IMR-90 (cell line): Measurements from ENCODE around the gene TMEM184C. TPM values are rescaled to one million over a fixed set of nuclear protein-coding genes. Genes with fewer than 3 reads are reported as not detected.
A peak's percentile ranks its signal among the peaks of the same experiment; 100 is the strongest.

Source experiments
- ATAC-seq: fragments of 200-7000 bp; cut with Tn5 transposase; 2 replicates; pipeline ENCODE4 v1.9.1; 2020; ENCODE audit warnings: low read depth, mild to moderate bottlenecking, moderate library complexity
- BruUV-seq: library from RNA; stranded (reverse); fragments of 400-500 nt; replicated peaks from 2 replicates; lab custom pipeline; 2021; lab: Mats Ljungman, UMichigan
- CTCF ChIA-PET: fragments of 300-600 bp; formaldehyde crosslinking; extraction: SDS; loops from one replicate; lab custom pipeline; 2021; ENCODE audit warnings: antibody characterized with exemption; lab: Yijun Ruan, JAX
- POLR2A ChIA-PET: fragments of 300-600 bp; sonication (Branson Sonifier 250); formaldehyde crosslinking; loops from one replicate; lab custom pipeline; 2022; ENCODE audit warnings: antibody characterized with exemption; ENCODE audit not compliant: unreplicated experiment; lab: Charles Lee
- DNase-seq: peaks from one replicate; pipeline ENCODE4 v3.0.0; 2013
- H2AFZ ChIP-seq: replicated peaks from 2 replicates; pipeline ENCODE3; 2013; ENCODE audit warnings: low read length, mild to moderate bottlenecking; ENCODE audit not compliant: poor library complexity
- H2AK5ac ChIP-seq: 2 replicates; pipeline ENCODE4 v1.6.1; 2013; ENCODE audit warnings: low read depth, low read length, inconsistent platforms
- H2AK9ac ChIP-seq: replicated peaks from 2 replicates; pipeline ENCODE3; 2013; ENCODE audit warnings: mild to moderate bottlenecking, low read depth, low read length, moderate library complexity; ENCODE audit not compliant: poor library complexity
- H2BK120ac ChIP-seq: 2 replicates; pipeline ENCODE4 v1.6.1; 2013; ENCODE audit warnings: low read depth, low read length, inconsistent platforms
- H2BK15ac ChIP-seq: 3 replicates; pipeline ENCODE4 v1.6.1; 2013; ENCODE audit warnings: low read depth, low read length, inconsistent platforms
- H2BK20ac ChIP-seq: 2 replicates; pipeline ENCODE4 v1.6.1; 2013; ENCODE audit warnings: low read depth, mild to moderate bottlenecking, inconsistent platforms, low read length, moderate library complexity
- H2BK5ac ChIP-seq: 2 replicates; pipeline ENCODE4 v1.6.1; 2013; ENCODE audit warnings: mild to moderate bottlenecking, low read depth, low read length, inconsistent platforms; ENCODE audit not compliant: poor library complexity, severe bottlenecking
- H3K14ac ChIP-seq: replicated peaks from 2 replicates; pipeline ENCODE4 v1.6.1; 2013; ENCODE audit warnings: low read depth, low read length, inconsistent platforms
- H3K18ac ChIP-seq: 2 replicates; pipeline ENCODE4 v1.6.1; 2013; ENCODE audit warnings: low read depth, low read length, control low read depth
- H3K23ac ChIP-seq: 2 replicates; pipeline ENCODE4 v1.6.1; 2013; ENCODE audit warnings: low read depth, low read length, inconsistent platforms
- H3K27ac ChIP-seq: 2 replicates; pipeline ENCODE4 v1.5.1; 2013; ENCODE audit warnings: mild to moderate bottlenecking, control low read depth, low read length; ENCODE audit not compliant: insufficient read depth
- H3K27me3 ChIP-seq: 2 replicates; pipeline ENCODE4 v1.6.1; 2013; ENCODE audit warnings: low read length; ENCODE audit not compliant: control insufficient read depth, insufficient read depth
- H3K36me3 ChIP-seq: 2 replicates; pipeline ENCODE4 v1.6.1; 2013; ENCODE audit warnings: low read length, mixed read lengths; ENCODE audit not compliant: control insufficient read depth, insufficient read depth
- H3K4ac ChIP-seq: 2 replicates; pipeline ENCODE4 v1.6.1; 2013; ENCODE audit warnings: low read depth, low read length, inconsistent platforms
- H3K4me1 ChIP-seq: 2 replicates; pipeline ENCODE4 v1.6.1; 2013; ENCODE audit warnings: low read length, mixed read lengths; ENCODE audit not compliant: control insufficient read depth, insufficient read depth
- H3K4me2 ChIP-seq: 2 replicates; pipeline ENCODE4 v1.6.1; 2013; ENCODE audit warnings: low read depth, mild to moderate bottlenecking, control low read depth, low read length, moderate library complexity
- H3K4me3 ChIP-seq: 2 replicates; pipeline ENCODE4 v1.5.1; 2013; ENCODE audit warnings: low read depth, mild to moderate bottlenecking, control low read depth, low read length, moderate library complexity; ENCODE audit not compliant: insufficient read depth
- H3K56ac ChIP-seq: 2 replicates; pipeline ENCODE4 v1.6.1; 2013; ENCODE audit warnings: low read length, inconsistent platforms; ENCODE audit not compliant: insufficient read depth; ENCODE audit errors: extremely low read depth
- H3K79me1 ChIP-seq, 2 experiments: 2 replicates each; pipeline ENCODE4 v1.6.1; 2013; ENCODE audit warnings: low read length in 2 of 2, inconsistent platforms in 1 of 2, low read depth in 1 of 2
- H3K9ac ChIP-seq: 2 replicates; pipeline ENCODE4 v1.6.1; 2013; ENCODE audit warnings: low read depth, low read length, control low read depth
- H3K9me1 ChIP-seq: 2 replicates; pipeline ENCODE4 v1.6.1; 2013; ENCODE audit warnings: low read length, inconsistent platforms; ENCODE audit not compliant: insufficient read depth
- H3K9me3 ChIP-seq: 2 replicates; pipeline ENCODE4 v1.6.1; 2013; ENCODE audit warnings: low read length; ENCODE audit not compliant: control insufficient read depth, insufficient read depth
- H4K20me1 ChIP-seq: 2 replicates; pipeline ENCODE4 v1.6.1; 2013; ENCODE audit warnings: low read length, inconsistent platforms; ENCODE audit not compliant: insufficient read depth
- H4K5ac ChIP-seq: 2 replicates; pipeline ENCODE4 v1.6.1; 2013; ENCODE audit warnings: mild to moderate bottlenecking, low read depth, low read length, control low read depth
- H4K8ac ChIP-seq, 2 experiments: 2 replicates each; pipeline ENCODE4 v1.6.1; 2013; ENCODE audit warnings: low read depth in 2 of 2, low read length in 2 of 2, control low read depth in 1 of 2, inconsistent platforms in 1 of 2
- H4K91ac ChIP-seq: 2 replicates; pipeline ENCODE4 v1.6.1; 2013; ENCODE audit warnings: low read depth, low read length, inconsistent platforms; ENCODE audit not compliant: insufficient read depth
- CEBPB ChIP-seq: IDR thresholded peaks from 2 replicates; pipeline ENCODE4 v1.6.1; 2012; ENCODE audit warnings: low read depth, low read length, improper control_type of control experiment
- CHD1 ChIP-seq: IDR thresholded peaks from 2 replicates; pipeline ENCODE4 v1.6.1; 2012; ENCODE audit warnings: low read depth, low read length, improper control_type of control experiment
- FOS ChIP-seq: fragments of 150-350 bp; IDR thresholded peaks from 2 replicates; pipeline ENCODE4 v1.6.1; 2016; ENCODE audit warnings: low read depth, low read length
- MAFK ChIP-seq: IDR thresholded peaks from 2 replicates; pipeline ENCODE4 v1.6.1; 2012; ENCODE audit warnings: low read depth, low read length, improper control_type of control experiment
- NFE2L2 ChIP-seq: fragments of 150-350 bp; IDR thresholded peaks from 2 replicates; pipeline ENCODE4 v1.6.1; 2016; ENCODE audit warnings: low read depth, mild to moderate bottlenecking, low read length
- POLR2A ChIP-seq: IDR thresholded peaks from 2 replicates; pipeline ENCODE4 v1.6.1; 2012; ENCODE audit warnings: mild to moderate bottlenecking, low read depth, low read length
- WGBS, 2 experiments: methylation state at CpG; one replicate each; pipeline versions ENCODE4 v1.1.5 to v1.1.7; 2013; ENCODE audit warnings: missing lambda C conversion rate in 2 of 2; ENCODE audit not compliant: insufficient read length in 1 of 2; ENCODE audit errors: extremely low coverage in 2 of 2; 5-methylcytosine and 5-hydroxymethylcytosine counted together
- dilution Hi-C: fragments of 300-500 bp; cut with HindIII; formaldehyde crosslinking; loops from one replicate; pipeline ENCODE4 v1.14.3; 2018; ENCODE audit warnings: low sequenced_read_pairs; ENCODE audit not compliant: unreplicated experiment
- in situ Hi-C: fragments of 300-500 bp; cut with MboI; formaldehyde crosslinking; loops from 3 replicates; pipeline ENCODE4 v1.14.3; 2019; ENCODE audit warnings: low sequenced_read_pairs, inconsistent platforms, mixed read lengths
- intact Hi-C: fragments of 100-400 bp; cut with micrococcal nuclease; formaldehyde crosslinking; loops from 2 replicates; pipeline ENCODE4 v1.10.0; 2022
- polyA plus RNA-seq, 3 experiments: library from polyadenylated mRNA; depleted of rRNA; stranded (reverse); fragments of >200 nt; gene quantifications; 2 replicates each; pipeline ENCODE4 v1.2.3, GENCODE V29; 2012; ENCODE audit warnings: low replicate concordance in 1 of 3
- total RNA-seq: library from RNA; depleted of rRNA; stranded (reverse); fragments of >200 nt; gene quantifications from 2 replicates; pipeline ENCODE4 v1.2.3, GENCODE V29; 2012

The TMEM184C gene
- total and polyA plus RNA-seq, 2 of the 4 experiments (the other 2 are of a cell fraction): 17.4 to 67.6 TPM

DNA sequence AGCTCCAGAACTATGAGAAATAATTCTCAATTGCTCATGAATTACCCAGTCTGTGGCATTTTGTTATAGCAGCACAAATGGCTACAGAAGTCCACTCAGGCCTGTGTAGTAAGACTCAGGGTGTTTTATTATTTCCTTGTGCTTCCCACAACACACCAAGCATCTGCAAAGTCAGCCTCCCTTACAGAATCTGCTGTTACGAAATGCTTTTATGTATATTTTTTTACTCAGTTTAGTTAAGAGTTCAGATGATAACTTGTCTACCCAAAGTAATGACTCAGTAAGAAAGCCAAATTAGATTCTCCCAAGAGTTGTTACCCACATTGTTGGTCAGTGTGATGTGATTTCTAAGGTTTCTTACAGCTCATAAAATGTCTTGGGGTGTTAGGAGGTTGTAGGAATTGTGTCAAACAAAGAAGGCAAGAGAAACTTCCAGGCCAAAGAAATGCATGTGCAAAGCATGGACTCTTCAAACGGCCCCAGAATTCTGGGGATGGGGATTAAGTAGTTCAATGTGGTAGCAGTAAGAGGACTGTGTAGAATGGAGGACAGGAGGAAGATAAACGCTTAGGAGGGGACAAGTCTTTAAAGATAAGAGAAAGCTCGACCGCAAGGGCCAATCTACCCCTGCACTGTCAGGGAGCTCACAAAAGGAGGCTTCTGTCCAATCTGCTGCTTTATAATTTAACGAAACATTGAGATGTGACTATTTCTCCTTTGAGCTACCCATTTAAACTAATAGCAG lies 35.4 kb upstream of the TMEM184C start:
- no peak overlapping the region for H3K23ac ChIP-seq
- H3K9ac ChIP-seq: no peak overlapping the region
- peak overlapping the region; percentile 66 for H3K27ac ChIP-seq
- peak overlapping the region; percentile 59 for H2BK15ac ChIP-seq
- H2AK9ac ChIP-seq: no peak overlapping the region
- ChIA-PET CTCF (interaction anchor here (0.5 to 0.6 kb wide), 2 partner anchors 76 to 421 kb away, joined by 5 to 7 read pairs; no protein-coding TSS in a partner anchor), POLR2A (no interaction called here)
- H3K4me1 ChIP-seq: peaks cover 18% of the 10 kb centered on the region
- H3K36me3 ChIP-seq: no peaks in the 10 kb centered on the region
- intact Hi-C loops (loop anchor here (5.0 to 10.0 kb wide), 2 partner anchors 44 to 267 kb away; no protein-coding TSS in a partner anchor), dilution Hi-C loops (no loop called here), in situ Hi-C loops (loop anchor here (25.0 kb wide), 1 partner anchor 1244 kb away; no protein-coding TSS in a partner anchor)
- H3K4me2 ChIP-seq: no peak overlapping the region
- H3K14ac ChIP-seq: peak overlapping the region; percentile 59
- TF ChIP-seq POLR2A (no peak), NFE2L2 (peak; percentile 36; the same call in 1 of the 2 replicates), MAFK (peak; percentile 13; the same call in 1 of the 2 replicates), CEBPB (peak; percentile 69), CHD1 (no peak), FOS (0 out of 2 replicates have a peak, but pooled peaks have one; percentile 3)
- H2BK20ac ChIP-seq: peak overlapping the region; percentile 59; the same call in 1 of the 2 replicates
- peaks cover 6% of the 10 kb centered on the region; the same call in 1 of the 2 replicates for H3K9me1 ChIP-seq
- peak overlapping the region; percentile 84; the same call in 1 of the 2 replicates for H4K5ac ChIP-seq
- H3K4ac ChIP-seq: peak overlapping the region; percentile 47
- ATAC-seq: peak; percentile 66
- H3K56ac ChIP-seq: peak overlapping the region; percentile 19; the same call in 1 of the 2 replicates
- H3K27me3 ChIP-seq: no peaks in the 10 kb centered on the region
- peak overlapping the region; percentile 54 for H4K91ac ChIP-seq
- H3K18ac ChIP-seq: peak overlapping the region; percentile 84
- no peaks in the 10 kb centered on the region for H3K79me1 ChIP-seq
- peak overlapping the region; percentile 88 for H2BK5ac ChIP-seq
- BruUV-seq: no TSS peak
- peak; percentile 91 for DNase-seq
- H2AFZ ChIP-seq: no peak overlapping the region
- H4K20me1 ChIP-seq: no peaks in the 10 kb centered on the region
- peak overlapping the region; percentile 17 to 65; a peak in 3 of 4 replicates for H4K8ac ChIP-seq
- H2AK5ac ChIP-seq: peak overlapping the region; percentile 76
- peak overlapping the region; percentile 33 for H2BK120ac ChIP-seq
- H3K9me3 ChIP-seq: peaks cover 2% of the 10 kb centered on the region; the same call in 1 of the 2 replicates
- H3K4me3 ChIP-seq: no peak overlapping the region
- WGBS, 2 experiments: no CpG with 5 or more reads among the region's 6 CpGs
